22Rv1 (cell line): ENCODE measurements around the gene ATP8B2.
"Not testable (repeated sequence)": the region's sequence is repeated elsewhere in the genome, so short reads cannot be mapped to it uniquely, and the experiment has no call there.

ENCODE experiments used
- ZFX ChIP-seq: fragments of 450-650 bp; IDR thresholded peaks from 2 replicates; pipeline ENCODE4 v1.6.1; 2017; ENCODE audit warnings: antibody characterized with exemption, borderline replicate concordance
- TF ChIP-seq, protein P1 (sequence below): fragments of 450-650 bp; IDR thresholded peaks from 2 replicates; pipeline ENCODE4 v1.5.1; 2017; ENCODE audit warnings: mild to moderate bottlenecking

DNA sequence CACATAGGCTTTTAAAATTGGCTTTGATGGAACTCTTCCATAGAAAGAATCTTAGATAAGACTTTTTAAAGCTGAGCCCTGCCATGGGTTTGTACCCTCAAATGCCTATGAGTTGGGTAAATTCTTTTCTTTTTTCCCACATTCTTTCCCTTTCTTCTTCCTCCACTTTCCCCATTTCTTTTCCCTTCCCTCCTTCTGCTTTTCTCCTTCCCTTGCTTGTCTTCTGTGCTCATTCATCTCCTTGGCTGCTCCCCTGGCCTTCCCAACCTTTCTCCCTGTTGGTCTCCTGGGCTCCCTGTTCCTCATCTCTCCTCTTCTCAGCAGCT, 3.8 kb upstream of the ATP8B2 start:
- TF ChIP-seq, protein P1, sequence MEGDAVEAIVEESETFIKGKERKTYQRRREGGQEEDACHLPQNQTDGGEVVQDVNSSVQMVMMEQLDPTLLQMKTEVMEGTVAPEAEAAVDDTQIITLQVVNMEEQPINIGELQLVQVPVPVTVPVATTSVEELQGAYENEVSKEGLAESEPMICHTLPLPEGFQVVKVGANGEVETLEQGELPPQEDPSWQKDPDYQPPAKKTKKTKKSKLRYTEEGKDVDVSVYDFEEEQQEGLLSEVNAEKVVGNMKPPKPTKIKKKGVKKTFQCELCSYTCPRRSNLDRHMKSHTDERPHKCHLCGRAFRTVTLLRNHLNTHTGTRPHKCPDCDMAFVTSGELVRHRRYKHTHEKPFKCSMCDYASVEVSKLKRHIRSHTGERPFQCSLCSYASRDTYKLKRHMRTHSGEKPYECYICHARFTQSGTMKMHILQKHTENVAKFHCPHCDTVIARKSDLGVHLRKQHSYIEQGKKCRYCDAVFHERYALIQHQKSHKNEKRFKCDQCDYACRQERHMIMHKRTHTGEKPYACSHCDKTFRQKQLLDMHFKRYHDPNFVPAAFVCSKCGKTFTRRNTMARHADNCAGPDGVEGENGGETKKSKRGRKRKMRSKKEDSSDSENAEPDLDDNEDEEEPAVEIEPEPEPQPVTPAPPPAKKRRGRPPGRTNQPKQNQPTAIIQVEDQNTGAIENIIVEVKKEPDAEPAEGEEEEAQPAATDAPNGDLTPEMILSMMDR = not testable (repeated sequence)
- not testable (repeated sequence) for TF ChIP-seq ZFX
